ENCODE data around the gene NYAP1. TPM values are rescaled to one million over a fixed set of nuclear protein-coding genes. Genes with fewer than 3 reads are reported as not detected.

Gene NYAP1
- total and polyA plus RNA-seq, 4 donors, result 0.32 to 1.1 (median 0.46) TPM

- Histone ChIP-seq H3K36me3 (ENCODE audit: control insufficient read depth in 4 of 4, insufficient read depth in 4 of 4, low read length in 4 of 4) (no peaks in the 10 kb centered on the region), H3K4me3 (no peak overlapping the region), H3K4me1 (ENCODE audit: control insufficient read depth in 5 of 5, insufficient read depth in 5 of 5, low read length in 5 of 5) (peaks cover 0 to 2% (median 0%) of the 10 kb centered on the region in 5 donors), H3K27ac (ENCODE audit: low read depth in 1 of 2, low read length in 1 of 2) (no peak overlapping the region), H3K27me3 (ENCODE audit: control insufficient read depth in 3 of 3, insufficient read depth in 3 of 3, low read length in 2 of 3) (no peaks in the 10 kb centered on the region), H3K9me3 (ENCODE audit: control insufficient read depth in 4 of 4, insufficient read depth in 3 of 4, low read length in 3 of 4) (no peaks in the 10 kb centered on the region), H3K9ac (ENCODE audit: insufficient read depth in 1 of 2, low read length in 2 of 2) (no peak overlapping the region)
- DNase-seq, result no peak
- TF ChIP-seq CTCF (IDR thresholded peaks at IDR 0.05; ENCODE audit: control extremely low read depth, extremely low read depth), result no peak
- 71 to 81% methylated on average over 8 of the region's 8 CpGs for WGBS, 2 donors
- no peak for ATAC-seq (ENCODE audit: insufficient read depth, low FRiP score)
These were observed 22.7 kb downstream of the NYAP1 start for GRCh38 chr7:100506356-100506923.

GRCh38 chr7:100509231-100509630, 25.5 kb downstream of the NYAP1 start:
- Histone ChIP-seq H3K4me1 (ENCODE audit: control insufficient read depth in 5 of 5, insufficient read depth in 5 of 5, low read length in 5 of 5) (peaks cover 0 to 2% (median 0%) of the 10 kb centered on the region in 5 donors), H3K9me3 (ENCODE audit: control insufficient read depth in 4 of 4, insufficient read depth in 3 of 4, low read length in 3 of 4) (no peaks in the 10 kb centered on the region), H3K4me3 (no peak overlapping the region), H3K9ac (ENCODE audit: insufficient read depth in 1 of 2, low read length in 2 of 2) (no peak overlapping the region), H3K27ac (ENCODE audit: low read depth in 1 of 2, low read length in 1 of 2) (no peak overlapping the region), H3K27me3 (ENCODE audit: control insufficient read depth in 3 of 3, insufficient read depth in 3 of 3, low read length in 2 of 3) (no peaks in the 10 kb centered on the region), H3K36me3 (ENCODE audit: control insufficient read depth in 4 of 4, insufficient read depth in 4 of 4, low read length in 4 of 4) (no peaks in the 10 kb centered on the region)
- DNase-seq (peak; percentile 68 to 84 (median 80)), ATAC-seq (ENCODE audit: insufficient read depth, low FRiP score) (no peak)
- TF ChIP-seq CTCF (IDR thresholded peaks at IDR 0.05; ENCODE audit: control extremely low read depth, extremely low read depth), result no peak
- 71 to 77% methylated on average over 15 of the region's 15 CpGs for WGBS, 2 donors

DNA sequence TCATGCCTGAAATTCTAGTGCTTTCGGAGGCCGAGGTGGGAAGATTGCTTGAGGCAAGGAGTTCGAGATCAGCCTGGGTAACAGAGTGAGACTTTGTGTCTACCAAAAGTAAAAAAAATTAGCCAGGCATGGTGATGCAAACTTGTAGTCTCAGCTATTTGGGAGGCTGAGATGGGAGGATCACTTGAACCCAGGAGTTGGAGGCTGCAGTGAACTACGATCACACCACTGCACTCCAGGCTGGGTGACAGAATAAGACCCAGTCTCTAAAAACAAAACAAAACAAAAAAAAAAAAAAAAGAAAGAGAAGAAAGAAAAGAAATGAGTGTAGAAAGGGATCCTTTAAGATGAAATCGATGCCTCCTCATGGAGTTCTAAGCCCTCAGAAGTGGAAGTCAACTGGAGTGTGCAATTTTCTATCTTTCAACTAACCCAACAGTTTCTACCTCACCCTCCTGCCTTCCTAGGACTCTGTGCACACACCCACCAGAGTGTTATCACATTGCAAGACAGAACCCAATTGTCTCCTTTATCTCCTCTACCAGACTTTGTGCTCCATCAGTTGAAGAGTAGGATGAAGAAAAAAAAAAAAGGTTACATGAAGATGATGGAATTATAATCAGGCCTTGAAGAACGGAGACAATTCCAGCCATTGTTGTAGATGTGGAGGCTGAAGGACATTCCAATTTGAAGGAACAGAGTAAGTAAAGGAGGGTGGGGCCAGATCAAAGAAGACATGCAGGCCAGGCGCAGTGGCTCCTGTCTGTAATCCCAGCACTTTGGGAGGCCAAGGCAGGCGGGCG, 26.9 kb downstream of the NYAP1 start:
- Histone ChIP-seq H3K9ac (ENCODE audit: insufficient read depth in 1 of 2, low read length in 2 of 2) (no peak overlapping the region), H3K4me3 (no peak overlapping the region), H3K36me3 (ENCODE audit: control insufficient read depth in 4 of 4, insufficient read depth in 4 of 4, low read length in 4 of 4) (no peaks in the 10 kb centered on the region), H3K27me3 (ENCODE audit: control insufficient read depth in 3 of 3, insufficient read depth in 3 of 3, low read length in 2 of 3) (no peaks in the 10 kb centered on the region), H3K9me3 (ENCODE audit: control insufficient read depth in 4 of 4, insufficient read depth in 3 of 4, low read length in 3 of 4) (no peaks in the 10 kb centered on the region), H3K4me1 (ENCODE audit: control insufficient read depth in 5 of 5, insufficient read depth in 5 of 5, low read length in 5 of 5) (peaks cover 0 to 3% (median 0%) of the 10 kb centered on the region in 5 donors), H3K27ac (ENCODE audit: low read depth in 1 of 2, low read length in 1 of 2) (no peak overlapping the region)
- WGBS, 2 donors, result 89 to 94% methylated on average over 9 of the region's 9 CpGs
- TF ChIP-seq CTCF (IDR thresholded peaks at IDR 0.05; ENCODE audit: control extremely low read depth, extremely low read depth), result no peak
- no peak for DNase-seq
- no peak for ATAC-seq (ENCODE audit: insufficient read depth, low FRiP score)

Data from lung (tissue), 12 donors.